Psoas muscle (tissue), 8 donors: ENCODE results near the gene HDAC5. TPM values are rescaled to one million over a fixed set of nuclear protein-coding genes. Genes with fewer than 3 reads are reported as not detected.
"Not testable (repeated sequence)": the region's sequence is repeated elsewhere in the genome, so short reads cannot be mapped to it uniquely, and the experiment has no call there.

Source experiments
- ATAC-seq, 4 donors: fragments of 200-7000 bp; cut with Tn5 transposase; one replicate each; pipeline ENCODE4 v1.9.1; 2020; ENCODE audit warnings: moderate library complexity in 3 of 4, mild to moderate bottlenecking in 2 of 4
- DNase-seq, 2 donors: peaks; one replicate each; pipeline ENCODE4 v3.0.0-alpha.2; 2020
- H3K27ac ChIP-seq: fragments of 200-600 bp; one replicate; pipeline ENCODE4 v1.8.0; 2022
- H3K27me3 ChIP-seq, 3 donors: fragments of 200-600 bp in 1 of 3; one replicate each; pipeline versions ENCODE4 v1.6.1 to v1.8.0; 2013 to 2022; ENCODE audit warnings: low read length in 2 of 3, mild to moderate bottlenecking in 2 of 3, moderate library complexity in 1 of 3; ENCODE audit not compliant: insufficient read depth in 3 of 3
- H3K36me3 ChIP-seq, 2 donors: fragments of 200-600 bp in 1 of 2; one replicate each; pipeline versions ENCODE4 v1.6.1 to v1.8.0; 2013 to 2022; ENCODE audit warnings: low read depth in 1 of 2, mild to moderate bottlenecking in 1 of 2, moderate library complexity in 1 of 2; ENCODE audit not compliant: insufficient read depth in 1 of 2
- H3K4me1 ChIP-seq: fragments of 200-600 bp; one replicate; pipeline ENCODE4 v1.8.0; 2022
- H3K4me3 ChIP-seq: fragments of 200-600 bp; one replicate; pipeline ENCODE4 v1.8.0; 2022; ENCODE audit warnings: mild to moderate bottlenecking
- H3K9me3 ChIP-seq: fragments of 200-600 bp; one replicate; pipeline ENCODE4 v1.8.0; 2022
- CTCF ChIP-seq: fragments of 200-600 bp; IDR thresholded peaks from one replicate; pipeline ENCODE4 v1.8.0; 2022; ENCODE audit warnings: antibody characterized with exemption
- WGBS, 3 donors: extraction: QIAGEN DNeasy Blood & Tissue Kit; methylation state at CpG; one replicate each; pipeline versions ENCODE4 v1.1.6 to v1.1.7; 2013; 5-methylcytosine and 5-hydroxymethylcytosine counted together
- intact Hi-C, 2 donors: fragments of 100-400 bp; cut with DNase I; formaldehyde crosslinking; loops; one replicate each; pipeline versions ENCODE4 v1.11.0 to v1.14.2; 2022
- polyA plus RNA-seq, 3 donors: library from polyadenylated mRNA; stranded (reverse); fragments of 200-250 nt; gene quantifications; one replicate each; pipeline ENCODE4 v1.2.3, GENCODE V29; 2013
- total RNA-seq, 4 donors: library from RNA; stranded (reverse); fragmentation: NEBNext Ultra II Directional in 2 of 4; extraction: Animal tissue kit (Norgen Biotek cat#: 25700) in 2 of 4; gene quantifications; one replicate each; pipeline versions ENCODE4 v1.2.1 to v1.2.4, GENCODE V29; 2021 to 2023
- donor health status: healthy with polysubstance abuse.
- donor health status: DM: no; HTN: no; CAD: no; lungs with moderate emphysema.
- donor health status: Bipolar disorder and iron deficiency.
- donor health status: healthy.
- donor health status: DM: yes; HTN: yes; CAD: no.
- donor health status: DM: no; HTN: no; CAD: no.
- donor health status: DM: no; HTN: no; CAD: no.
- donor health status: DM: yes; HTN: yes; CAD: no.

HDAC5 gene
- total and polyA plus RNA-seq, 7 donors, result 8.8 to 75.6 (median 35.8) TPM

DNA sequence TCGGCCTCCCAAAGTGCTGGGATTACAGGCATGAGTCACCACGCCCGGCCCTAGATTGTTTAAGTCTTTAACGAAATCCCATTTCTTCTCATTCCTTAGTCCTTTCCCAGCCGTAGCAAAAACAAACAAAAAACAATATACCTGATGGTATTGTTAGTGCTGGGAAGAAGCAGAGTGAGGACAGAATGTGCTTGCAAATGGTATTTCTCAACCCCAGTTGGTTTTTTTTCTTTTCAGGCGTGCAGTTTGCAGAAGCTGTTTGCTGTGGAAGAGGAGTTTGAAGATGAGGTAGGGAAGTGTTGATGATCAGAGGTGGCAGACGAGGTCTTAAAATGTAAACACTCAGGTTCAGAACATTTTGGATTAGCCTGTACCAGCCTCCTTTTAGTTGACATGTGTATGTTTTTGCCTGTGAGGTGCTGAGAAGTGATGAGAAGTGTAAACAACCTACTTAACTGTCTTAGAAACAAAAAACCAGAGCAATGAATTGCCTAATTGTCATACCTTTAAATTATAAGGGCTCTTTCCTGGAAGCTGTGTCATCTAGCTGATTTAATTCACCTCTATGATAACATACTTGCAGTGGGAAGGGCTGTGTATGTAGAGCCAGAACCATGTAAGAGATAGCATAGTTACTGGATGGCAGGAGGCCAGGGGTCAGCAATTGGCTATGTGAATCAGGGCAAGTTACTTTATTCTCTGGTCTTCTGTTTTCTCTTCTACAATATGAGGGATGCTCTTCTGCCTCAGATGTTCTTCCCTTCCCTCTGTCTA lies 21.7 kb upstream of the HDAC5 start:
- H3K9me3 ChIP-seq, result no peaks in the 10 kb centered on the region
- intact Hi-C loops, result loop anchor here in 1 of 2 donors (5.0 kb wide), 1 partner anchor 202 kb away; the partner anchor contains the start of gene GRN
- no peak for TF ChIP-seq CTCF
- H3K4me3 ChIP-seq, result no peak overlapping the region
- peaks cover 23% of the 10 kb centered on the region for H3K4me1 ChIP-seq
- no peak for DNase-seq
- WGBS, 3 donors, result 82 to 95% (median 85%) methylated on average over 7 of the region's 7 CpGs
- peak overlapping the region; percentile 46 for H3K27ac ChIP-seq
- no peaks in the 10 kb centered on the region for H3K36me3 ChIP-seq
- H3K27me3 ChIP-seq, result no peaks in the 10 kb centered on the region
- no peak for ATAC-seq

GRCh38 chr17:44143921-44144320 lies 20.5 kb upstream of the HDAC5 start:
- H3K27ac ChIP-seq, H3K4me3 ChIP-seq, ATAC-seq, H3K36me3 ChIP-seq, H3K9me3 ChIP-seq, DNase-seq, H3K27me3 ChIP-seq: not testable (repeated sequence)
- H3K4me1 ChIP-seq, result peaks cover 23% of the 10 kb centered on the region
- 83 to 92% (median 86%) methylated on average over 8 of the region's 8 CpGs for WGBS, 3 donors
- intact Hi-C loops, result loop anchor here in 1 of 2 donors (5.0 kb wide), 1 partner anchor 203 kb away; the partner anchor contains the start of gene GRN

DNA sequence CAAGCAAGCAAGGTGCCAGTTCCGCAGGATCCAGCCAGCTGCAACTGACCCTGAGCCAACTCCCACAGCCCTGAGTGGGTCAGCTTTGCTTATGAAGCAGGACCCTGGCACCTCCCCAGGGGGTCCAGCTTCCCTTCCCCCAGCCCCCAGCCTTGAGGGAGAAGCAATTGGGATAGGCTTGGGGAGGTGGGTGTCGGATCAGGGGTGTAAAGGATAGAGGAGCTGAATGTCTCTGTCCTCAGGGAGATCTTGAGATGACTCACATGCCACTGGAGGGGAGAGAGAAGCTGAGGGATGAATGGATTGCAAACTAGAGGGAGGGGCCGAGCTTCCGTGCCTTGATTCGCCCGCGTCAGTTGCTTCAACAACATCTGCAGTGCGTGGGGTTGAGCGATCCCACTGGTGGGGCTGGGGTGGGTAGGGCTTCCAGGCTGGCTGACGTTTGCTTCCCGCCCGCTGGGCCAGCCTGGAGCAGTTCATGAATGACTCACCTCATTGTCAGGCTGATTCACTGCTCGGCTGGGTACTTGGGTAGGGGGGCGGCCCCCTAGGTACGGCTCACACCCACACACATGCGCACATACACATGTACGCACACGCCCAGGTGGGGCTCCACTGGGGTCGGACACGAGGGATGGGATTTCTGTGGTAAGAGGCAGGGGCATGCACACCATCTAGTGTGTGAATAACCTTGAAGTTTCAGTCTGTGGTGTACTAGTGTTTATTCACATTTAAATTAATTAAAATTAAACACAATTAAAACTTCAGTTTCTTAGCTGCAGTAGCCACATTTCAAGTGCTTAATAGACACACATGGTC lies 14.7 kb upstream of the HDAC5 start:
- no peak for TF ChIP-seq CTCF
- DNase-seq (peak; percentile 88 to 89), ATAC-seq (peak; percentile 65 to 87 (median 82))
- H3K36me3 ChIP-seq, result no peaks in the 10 kb centered on the region
- peak overlapping the region; percentile 16 for H3K27ac ChIP-seq
- no peaks in the 10 kb centered on the region for H3K9me3 ChIP-seq
- intact Hi-C loops, result no loop called here
- 9 to 20% (median 19%) methylated on average over 18 to 20 of the region's 20 CpGs for WGBS, 3 donors
- no peaks in the 10 kb centered on the region for H3K4me1 ChIP-seq
- peaks cover 0 to 3% (median 2%) of the 10 kb centered on the region in 3 donors for H3K27me3 ChIP-seq
- peak overlapping the region; percentile 8 for H3K4me3 ChIP-seq

DNA sequence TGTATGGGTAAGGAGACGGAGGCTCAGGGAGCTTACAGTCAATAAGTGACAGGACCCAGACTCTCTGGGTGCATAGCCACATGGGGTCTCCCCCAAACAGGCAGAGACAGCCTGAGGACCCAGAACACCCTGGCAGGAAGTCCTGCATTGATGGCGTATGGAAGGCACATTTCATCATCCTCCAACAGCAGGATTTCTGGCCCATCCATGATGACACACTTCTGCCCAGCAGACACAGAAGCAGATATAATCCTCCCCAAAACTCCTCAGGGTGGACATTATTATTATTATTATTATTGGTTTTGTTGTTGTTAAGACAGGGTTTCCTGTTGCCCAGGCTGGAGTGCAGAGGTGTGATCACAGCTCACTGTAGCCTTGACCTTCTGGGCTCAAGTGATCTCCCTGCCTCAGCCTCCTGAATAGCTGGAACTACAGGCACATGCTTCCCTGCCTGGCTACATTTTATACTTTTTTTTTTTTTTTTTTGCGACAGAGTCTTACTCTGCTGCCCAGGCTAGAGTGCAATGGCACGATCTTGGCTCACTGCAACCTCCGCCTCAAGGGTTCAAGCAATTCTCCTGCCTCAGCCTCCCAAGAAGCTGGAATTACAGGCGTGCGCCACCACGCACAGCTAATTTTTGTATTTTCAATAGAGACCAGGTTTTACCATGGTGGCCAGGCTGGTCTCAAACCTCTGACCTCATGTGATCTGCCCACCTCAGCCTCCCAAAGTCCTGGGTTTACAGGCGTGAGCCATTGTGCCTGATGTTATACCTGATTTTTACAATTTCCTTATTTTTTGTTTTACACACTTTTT lies 11.5 kb upstream of the HDAC5 start:
- no peak overlapping the region for H3K27ac ChIP-seq
- H3K4me3 ChIP-seq, result no peak overlapping the region
- DNase-seq (no peak), ATAC-seq (no peak)
- 95 to 97% (median 95%) methylated on average over 9 of the region's 9 CpGs for WGBS, 3 donors
- TF ChIP-seq CTCF, result no peak
- H3K36me3 ChIP-seq, result no peaks in the 10 kb centered on the region
- intact Hi-C loops, result loop anchor here in 1 of 2 donors (5.0 kb wide), 1 partner anchor 32 kb away; no protein-coding TSS in a partner anchor
- peaks cover 0 to 3% (median 2%) of the 10 kb centered on the region in 3 donors for H3K27me3 ChIP-seq
- no peaks in the 10 kb centered on the region for H3K4me1 ChIP-seq
- no peaks in the 10 kb centered on the region for H3K9me3 ChIP-seq
